Pancreas (tissue), 10 donors: ENCODE measurements around the gene MED14. TPM values are rescaled to one million over a fixed set of nuclear protein-coding genes. Genes with fewer than 3 reads are reported as not detected.

ENCODE experiments used
- ATAC-seq, 4 donors: fragments of 200-7000 bp; cut with Tn5 transposase; one replicate each; pipeline versions ENCODE4 v1.8.0 to v1.9.1; 2020; ENCODE audit warnings: mild to moderate bottlenecking in 4 of 4, moderate library complexity in 4 of 4
- DNase-seq, 6 donors: peaks; one replicate each; pipeline ENCODE4 v3.0.0-alpha.2; 2020
- FAIRE-seq: peaks from 2 replicates; lab custom pipeline; 2012; peaks lifted over from hg19 to GRCh38; lab: Jason Lieb, UNC
- H3K27ac ChIP-seq, 4 donors: fragments of 200-600 bp; sonication (generic); 1 replicate in 3 of 4; 2 replicates in 1 of 4; pipeline versions ENCODE4 v1.5.0 to v1.8.0; 2020
- H3K27me3 ChIP-seq, 4 donors: fragments of 200-600 bp; one replicate each; pipeline ENCODE4 v1.8.0; 2021
- H3K36me3 ChIP-seq, 3 donors: fragments of 200-600 bp; sonication (generic) in 1 of 3; one replicate each; pipeline versions ENCODE4 v1.5.0 to v1.8.0; 2020 to 2021
- H3K4me1 ChIP-seq, 3 donors: fragments of 200-600 bp; one replicate each; pipeline ENCODE4 v1.8.0; 2021
- H3K4me3 ChIP-seq, 4 donors: fragments of 200-600 bp; sonication (generic) in 2 of 4; one replicate each; pipeline versions ENCODE4 v1.5.0 to v1.8.0; 2020 to 2021
- H3K9me3 ChIP-seq, 4 donors: fragments of 200-600 bp; one replicate each; pipeline ENCODE4 v1.8.0; 2021
- WGBS, 2 donors: extraction: QIAGEN DNeasy Blood & Tissue Kit; methylation state at CpG; one replicate each; pipeline ENCODE4 v1.1.7; 2013; 5-methylcytosine and 5-hydroxymethylcytosine counted together
- intact Hi-C, 3 donors: fragments of 100-400 bp; cut with DNase I; formaldehyde crosslinking; loops; one replicate each; pipeline versions ENCODE4 v1.11.1 to v1.14.2; 2022
- polyA plus RNA-seq, 2 donors: library from polyadenylated mRNA; stranded (reverse); fragments of 200-250 nt; gene quantifications; one replicate each; pipeline ENCODE4 v1.2.3, GENCODE V29; 2013
- total RNA-seq, 6 donors: library from RNA; stranded (reverse); fragmentation: NEBNext Ultra II Directional in 4 of 6; extraction: Animal tissue kit (Norgen Biotek cat#: 25700) in 4 of 6; gene quantifications; one replicate each; pipeline versions ENCODE4 v1.2.1 to v1.2.4, GENCODE V29; 2021 to 2023
- TF ChIP-seq, protein P1 (sequence below), 4 donors: fragments of 200-600 bp; sonication (generic) in 3 of 4; IDR thresholded peaks; one replicate each; pipeline versions ENCODE4 v1.5.0 to v1.8.0; 2021; ENCODE audit warnings: antibody characterized with exemption in 4 of 4
- donor health status: healthy with polysubstance abuse.
- donor health status: DM: no; HTN: no; CAD: no; lungs with moderate emphysema.
- donor health status: DM: no; HTN: no; CAD: no.
- donor health status: control.
- donor health status: control.
- donor health status: Bipolar disorder and iron deficiency.
- donor health status: DM: yes; HTN: yes; CAD: no.
- donor health status: DM: no; HTN: no; CAD: no.
- donor health status: DM: no; HTN: no; CAD: no.
- donor health status: DM: yes; HTN: yes; CAD: no.

The MED14 gene
- total and polyA plus RNA-seq, 8 donors, result 7.6 to 27.9 (median 16.3) TPM

DNA sequence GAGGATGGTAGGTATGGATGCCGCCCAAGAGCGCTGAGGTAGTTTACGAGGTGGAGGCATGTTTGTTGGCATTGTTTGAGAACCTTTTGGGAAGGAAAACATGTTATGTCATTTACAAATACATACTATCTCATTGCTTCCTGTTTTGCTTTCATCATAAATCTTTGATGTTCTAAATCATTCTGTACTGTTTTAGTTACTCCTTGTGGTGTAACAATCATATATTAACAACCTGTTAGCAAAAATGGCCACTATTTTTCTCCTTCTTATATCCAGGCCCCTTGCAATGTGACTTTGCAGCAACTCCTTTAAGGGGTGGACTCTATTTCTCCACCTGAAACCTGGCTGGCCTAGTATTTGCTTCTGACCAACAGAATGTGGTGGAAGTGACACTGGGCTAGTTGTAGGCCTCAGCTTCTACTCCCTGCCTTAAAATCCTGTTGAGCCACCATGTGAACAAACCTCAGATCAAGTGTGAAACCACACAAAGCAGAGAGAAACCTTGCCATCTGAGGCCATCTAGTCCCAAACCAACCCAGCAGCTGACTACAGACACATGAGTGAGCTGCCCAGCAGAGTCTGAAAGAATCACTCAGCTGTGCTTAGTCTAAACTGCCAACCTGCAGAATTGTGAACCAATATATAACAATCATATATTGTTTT, 72.1 kb downstream of the MED14 start:
- ATAC-seq (no peak), DNase-seq (no peak), FAIRE-seq (no peak)
- Histone ChIP-seq H3K4me1 (no peaks in the 10 kb centered on the region), H3K27me3 (peaks cover 0 to 14% (median 0%) of the 10 kb centered on the region in 4 donors), H3K27ac (no peak overlapping the region), H3K36me3 (peaks cover 0 to 21% (median 7%) of the 10 kb centered on the region in 3 donors), H3K4me3 (no peak overlapping the region), H3K9me3 (no peaks in the 10 kb centered on the region)
- intact Hi-C loops, result no loop called here
- 99 to 100% methylated on average over 3 of the region's 3 CpGs for WGBS, 2 donors
- TF ChIP-seq, protein P1, sequence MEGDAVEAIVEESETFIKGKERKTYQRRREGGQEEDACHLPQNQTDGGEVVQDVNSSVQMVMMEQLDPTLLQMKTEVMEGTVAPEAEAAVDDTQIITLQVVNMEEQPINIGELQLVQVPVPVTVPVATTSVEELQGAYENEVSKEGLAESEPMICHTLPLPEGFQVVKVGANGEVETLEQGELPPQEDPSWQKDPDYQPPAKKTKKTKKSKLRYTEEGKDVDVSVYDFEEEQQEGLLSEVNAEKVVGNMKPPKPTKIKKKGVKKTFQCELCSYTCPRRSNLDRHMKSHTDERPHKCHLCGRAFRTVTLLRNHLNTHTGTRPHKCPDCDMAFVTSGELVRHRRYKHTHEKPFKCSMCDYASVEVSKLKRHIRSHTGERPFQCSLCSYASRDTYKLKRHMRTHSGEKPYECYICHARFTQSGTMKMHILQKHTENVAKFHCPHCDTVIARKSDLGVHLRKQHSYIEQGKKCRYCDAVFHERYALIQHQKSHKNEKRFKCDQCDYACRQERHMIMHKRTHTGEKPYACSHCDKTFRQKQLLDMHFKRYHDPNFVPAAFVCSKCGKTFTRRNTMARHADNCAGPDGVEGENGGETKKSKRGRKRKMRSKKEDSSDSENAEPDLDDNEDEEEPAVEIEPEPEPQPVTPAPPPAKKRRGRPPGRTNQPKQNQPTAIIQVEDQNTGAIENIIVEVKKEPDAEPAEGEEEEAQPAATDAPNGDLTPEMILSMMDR (IDR thresholded peaks at IDR 0.05), result no peak

DNA sequence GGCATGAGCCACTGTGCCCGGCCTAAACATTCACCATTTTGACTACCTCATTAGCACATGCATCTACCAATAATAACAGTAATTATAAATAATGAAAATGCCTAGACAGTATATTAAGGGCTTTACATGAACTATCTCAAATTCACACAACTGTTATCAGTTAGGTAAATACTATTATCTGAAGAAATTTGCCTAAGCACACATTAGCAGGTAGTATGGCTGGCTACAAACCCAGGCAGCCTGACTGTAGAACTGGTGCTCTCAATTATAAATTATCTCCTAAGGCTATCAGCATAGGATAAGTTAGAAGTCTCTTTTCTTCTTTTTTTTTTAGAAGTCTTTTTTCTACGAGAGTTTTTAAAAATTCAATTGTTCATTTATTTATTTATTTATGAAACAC, 73.9 kb downstream of the MED14 start:
- DNase-seq (no peak), FAIRE-seq (no peak), ATAC-seq (peak in 2 of 4 donors; percentile 68 to 73)
- Histone ChIP-seq H3K4me1 (no peaks in the 10 kb centered on the region), H3K27me3 (peaks cover 0 to 14% (median 0%) of the 10 kb centered on the region in 4 donors), H3K36me3 (peaks cover 0 to 21% (median 7%) of the 10 kb centered on the region in 3 donors), H3K4me3 (no peak overlapping the region), H3K9me3 (no peaks in the 10 kb centered on the region), H3K27ac (no peak overlapping the region)
- TF ChIP-seq, protein P1 (IDR thresholded peaks at IDR 0.05), result no peak
- WGBS, 2 donors, result 63 to 73% methylated on average over 2 of the region's 2 CpGs
- intact Hi-C loops, result no loop called here

DNA sequence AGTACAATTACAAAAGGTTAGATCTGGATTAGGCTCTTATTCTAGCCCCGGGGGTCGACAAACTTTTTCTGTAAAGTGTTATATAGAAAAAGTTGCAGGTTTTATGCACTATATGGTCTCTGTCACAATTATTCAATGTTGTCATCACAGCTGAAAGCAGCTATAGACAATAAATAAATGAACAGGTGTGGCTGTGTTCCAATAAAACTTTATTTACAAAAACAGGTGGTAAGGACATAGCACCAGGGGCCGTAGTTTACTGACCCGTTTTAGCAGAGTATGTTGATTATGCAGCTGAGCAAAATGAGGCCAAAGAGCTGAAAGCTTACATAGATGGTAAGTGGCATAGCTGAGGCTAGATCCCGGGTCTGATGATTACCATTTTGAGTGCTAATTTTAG, 75.0 kb downstream of the MED14 start:
- intact Hi-C loops, result no loop called here
- FAIRE-seq (no peak), DNase-seq (no peak), ATAC-seq (no peak)
- Histone ChIP-seq H3K36me3 (peaks cover 0 to 21% (median 7%) of the 10 kb centered on the region in 3 donors), H3K4me3 (no peak overlapping the region), H3K9me3 (no peaks in the 10 kb centered on the region), H3K4me1 (no peaks in the 10 kb centered on the region), H3K27ac (no peak overlapping the region), H3K27me3 (peaks cover 0 to 12% (median 0%) of the 10 kb centered on the region in 4 donors)
- WGBS, 2 donors, result 94 to 98% methylated on average over 5 of the region's 5 CpGs
- TF ChIP-seq, protein P1 (IDR thresholded peaks at IDR 0.05), result no peak

DNA sequence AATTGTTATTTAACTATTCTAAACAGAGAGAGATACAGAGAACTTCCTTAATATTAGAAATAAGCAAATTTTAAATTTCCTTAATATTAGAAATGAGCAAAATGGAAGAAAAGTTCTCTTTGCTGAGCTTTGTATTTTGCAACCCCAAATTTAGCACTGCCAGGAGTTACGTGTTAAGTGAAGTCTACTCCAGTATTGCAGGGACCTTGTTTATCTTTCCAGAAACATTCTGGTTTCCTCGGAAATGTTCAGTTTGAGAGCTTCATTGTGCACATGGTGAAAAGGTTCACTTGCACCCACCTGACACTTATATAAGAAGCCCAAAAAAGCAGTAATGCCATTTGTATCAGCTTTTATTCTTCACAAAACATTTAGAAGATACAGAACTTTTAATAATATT, 81.8 kb downstream of the MED14 start:
- 79 to 87% methylated on average over 2 of the region's 2 CpGs for WGBS, 2 donors
- no peaks in the 10 kb centered on the region for H3K9me3 ChIP-seq
- no peak overlapping the region for H3K4me3 ChIP-seq
- no peak overlapping the region for H3K27ac ChIP-seq
- FAIRE-seq (no peak), DNase-seq (no peak), ATAC-seq (no peak)
- H3K4me1 ChIP-seq, result no peaks in the 10 kb centered on the region
- TF ChIP-seq, protein P1 (IDR thresholded peaks at IDR 0.05), result no peak
- intact Hi-C loops, result loop anchor here in 1 of 3 donors (5.0 kb wide), 1 partner anchor 139 kb away; no protein-coding TSS in a partner anchor
- no peaks in the 10 kb centered on the region for H3K27me3 ChIP-seq
- H3K36me3 ChIP-seq, result peaks cover 0 to 13% (median 0%) of the 10 kb centered on the region in 3 donors

DNA sequence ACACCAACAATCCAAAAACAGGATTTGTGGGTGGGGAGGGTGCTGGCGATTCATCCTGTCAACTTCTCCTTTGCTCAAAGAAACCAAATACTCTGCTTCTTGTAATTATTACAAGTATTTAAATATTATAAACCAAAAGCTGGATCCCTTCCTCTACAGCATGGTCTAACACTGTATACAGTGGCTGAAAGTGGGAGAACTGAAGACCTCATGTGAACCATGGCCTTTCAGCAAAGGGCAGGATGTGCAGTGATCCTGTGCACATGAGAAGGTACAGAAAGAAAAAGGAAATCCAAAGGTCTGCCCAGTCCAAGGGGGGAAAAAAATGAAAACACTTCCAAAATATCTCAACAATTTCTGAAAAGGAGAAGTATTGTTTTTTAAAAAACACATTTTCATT, 82.7 kb downstream of the MED14 start:
- Histone ChIP-seq H3K4me3 (no peak overlapping the region), H3K36me3 (peaks cover 0 to 13% (median 0%) of the 10 kb centered on the region in 3 donors), H3K27ac (no peak overlapping the region), H3K27me3 (no peaks in the 10 kb centered on the region), H3K9me3 (no peaks in the 10 kb centered on the region), H3K4me1 (no peaks in the 10 kb centered on the region)
- no peak for FAIRE-seq
- intact Hi-C loops, result loop anchor here in 1 of 3 donors (5.0 kb wide), 1 partner anchor 140 kb away; no protein-coding TSS in a partner anchor
- DNase-seq, result no peak
- WGBS, 2 donors, result 91 to 95% methylated on average over 1 of the region's 1 CpG
- ATAC-seq, result no peak
- TF ChIP-seq, protein P1 (IDR thresholded peaks at IDR 0.05), result no peak
